ENCODE measurements around the gene PRDM15. TPM values are rescaled to one million over a fixed set of nuclear protein-coding genes. Genes with fewer than 3 reads are reported as not detected.

Gene PRDM15
- total and polyA plus RNA-seq, 4 donors = 1.2 to 5.7 (median 2.1) TPM

DNA sequence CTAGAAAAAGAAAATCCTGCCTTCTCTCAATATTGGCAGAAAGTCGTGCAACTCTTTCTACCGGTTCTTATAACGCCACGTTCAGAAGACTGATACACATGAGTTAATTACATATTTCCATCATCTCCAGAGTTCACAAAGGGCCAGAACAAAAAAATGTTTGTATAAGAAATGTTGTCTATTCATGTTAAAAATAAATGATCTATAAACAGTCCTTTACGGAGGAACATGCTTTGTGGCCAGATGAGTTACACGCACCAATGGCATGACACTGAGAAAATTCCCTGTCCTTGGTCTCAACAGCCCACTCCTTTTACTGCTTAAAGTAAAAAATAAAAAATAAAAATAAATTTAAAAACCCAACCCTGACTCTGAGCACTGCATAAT lies 45.2 kb upstream of the PRDM15 start:
- H3K9me3 ChIP-seq (ENCODE audit: control insufficient read depth in 4 of 4, low read length in 3 of 4) = no peaks in the 10 kb centered on the region
- H3K4me3 ChIP-seq (ENCODE audit: low read depth in 1 of 3, low read length in 3 of 3) = no peak overlapping the region
- H3K4me1 ChIP-seq (ENCODE audit: control insufficient read depth in 4 of 4, insufficient read depth in 4 of 4, low read length in 3 of 4) = peaks cover 5 to 31% (median 20%) of the 10 kb centered on the region in 4 donors
- no peak for DNase-seq (ENCODE audit: low spot score)
- H3K36me3 ChIP-seq (ENCODE audit: control insufficient read depth in 4 of 4, insufficient read depth in 3 of 4, low read depth in 1 of 4, low read length in 3 of 4) = peaks cover 0 to 2% (median 0%) of the 10 kb centered on the region in 4 donors
- WGBS = 35% methylated on average over 6 of the region's 6 CpGs
- no peaks in the 10 kb centered on the region for H3K27me3 ChIP-seq (ENCODE audit: control insufficient read depth in 4 of 4, insufficient read depth in 4 of 4, low read length in 3 of 4)
- peak overlapping the region in 1 of 2 donors; percentile 46 for H3K9ac ChIP-seq (ENCODE audit: low read depth in 1 of 2, low read length in 2 of 2)
- H3K27ac ChIP-seq (ENCODE audit: low read depth in 1 of 2, low read length in 2 of 2) = peak overlapping the region; percentile 47 to 84
- TF ChIP-seq, protein P1, sequence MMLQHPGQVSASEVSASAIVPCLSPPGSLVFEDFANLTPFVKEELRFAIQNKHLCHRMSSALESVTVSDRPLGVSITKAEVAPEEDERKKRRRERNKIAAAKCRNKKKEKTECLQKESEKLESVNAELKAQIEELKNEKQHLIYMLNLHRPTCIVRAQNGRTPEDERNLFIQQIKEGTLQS (IDR thresholded peaks at IDR 0.05) = no peak
- TF ChIP-seq RXRA (IDR thresholded peaks at IDR 0.05) = peak in 1 of 2 donors; percentile 9
- peak in 1 of 2 donors; percentile 2 for TF ChIP-seq RAD21 (IDR thresholded peaks at IDR 0.05)

DNA sequence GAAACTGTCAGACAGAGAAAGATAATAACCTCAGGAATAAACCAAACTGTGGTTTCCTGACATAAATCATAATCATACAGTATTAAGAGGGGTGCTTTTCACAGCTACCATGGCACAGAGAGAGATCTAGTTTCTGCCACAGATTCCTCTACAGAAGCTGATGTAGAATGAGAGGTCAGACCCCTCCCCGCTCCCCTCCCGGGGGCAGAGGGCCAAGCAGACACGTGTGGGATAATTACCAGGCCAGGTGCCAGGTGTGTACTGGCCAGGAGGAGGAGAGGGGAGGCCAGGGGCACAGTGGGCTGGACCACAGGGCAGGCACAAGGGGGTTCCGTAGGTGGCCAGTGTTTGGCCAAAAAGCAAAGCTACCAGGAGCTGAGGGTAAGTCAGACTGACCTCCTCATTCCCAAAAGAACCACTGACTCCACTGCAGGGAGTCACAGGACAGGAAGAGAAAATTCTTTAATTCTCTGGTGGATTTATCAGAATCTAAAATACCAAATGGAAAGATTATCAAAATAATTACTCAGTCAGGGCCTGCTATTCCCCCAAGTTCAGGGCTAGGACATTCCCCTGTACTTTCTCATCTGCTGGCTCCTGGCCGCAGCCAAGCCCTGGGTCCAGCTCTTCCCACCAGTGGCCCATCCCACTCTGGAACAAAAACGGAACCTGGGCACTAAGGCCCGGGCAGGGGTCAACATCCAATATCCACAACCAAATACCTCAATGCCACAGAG lies 44.7 kb upstream of the PRDM15 start:
- no peaks in the 10 kb centered on the region for H3K27me3 ChIP-seq (ENCODE audit: control insufficient read depth in 4 of 4, insufficient read depth in 4 of 4, low read length in 3 of 4)
- H3K4me1 ChIP-seq (ENCODE audit: control insufficient read depth in 4 of 4, insufficient read depth in 4 of 4, low read length in 3 of 4) = peaks cover 5 to 31% (median 20%) of the 10 kb centered on the region in 4 donors
- H3K27ac ChIP-seq (ENCODE audit: low read depth in 1 of 2, low read length in 2 of 2) = peak overlapping the region; percentile 47 to 84
- peak overlapping the region in 1 of 2 donors; percentile 65 for H3K9ac ChIP-seq (ENCODE audit: low read depth in 1 of 2, low read length in 2 of 2)
- H3K36me3 ChIP-seq (ENCODE audit: control insufficient read depth in 4 of 4, insufficient read depth in 3 of 4, low read depth in 1 of 4, low read length in 3 of 4) = peaks cover 0 to 4% (median under 1%) of the 10 kb centered on the region in 4 donors
- TF ChIP-seq RAD21 (IDR thresholded peaks at IDR 0.05) (peak in 1 of 2 donors; percentile 10), EGR1 (IDR thresholded peaks at IDR 0.05; ENCODE audit: low read depth in 2 of 2) (peak in 1 of 2 donors; percentile 13), RXRA (IDR thresholded peaks at IDR 0.05) (peak in 1 of 2 donors; percentile 56), HNF4A (conservative IDR thresholded peaks at IDR 0.05) (peak; percentile 7 to 50), SP1 (IDR thresholded peaks at IDR 0.05) (peak; percentile 36), NR2F2 (IDR thresholded peaks at IDR 0.05) (peak; percentile 19), YY1 (IDR thresholded peaks at IDR 0.05) (no peak)
- TF ChIP-seq, protein P2, sequence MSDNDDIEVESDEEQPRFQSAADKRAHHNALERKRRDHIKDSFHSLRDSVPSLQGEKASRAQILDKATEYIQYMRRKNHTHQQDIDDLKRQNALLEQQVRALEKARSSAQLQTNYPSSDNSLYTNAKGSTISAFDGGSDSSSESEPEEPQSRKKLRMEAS (IDR thresholded peaks at IDR 0.05) = no peak
- no peaks in the 10 kb centered on the region for H3K9me3 ChIP-seq (ENCODE audit: control insufficient read depth in 4 of 4, low read length in 3 of 4)
- no peak overlapping the region for H3K4me3 ChIP-seq (ENCODE audit: low read depth in 1 of 3, low read length in 3 of 3)
- 33% methylated on average over 7 of the region's 7 CpGs for WGBS
- DNase-seq (ENCODE audit: low spot score) = no peak

DNA sequence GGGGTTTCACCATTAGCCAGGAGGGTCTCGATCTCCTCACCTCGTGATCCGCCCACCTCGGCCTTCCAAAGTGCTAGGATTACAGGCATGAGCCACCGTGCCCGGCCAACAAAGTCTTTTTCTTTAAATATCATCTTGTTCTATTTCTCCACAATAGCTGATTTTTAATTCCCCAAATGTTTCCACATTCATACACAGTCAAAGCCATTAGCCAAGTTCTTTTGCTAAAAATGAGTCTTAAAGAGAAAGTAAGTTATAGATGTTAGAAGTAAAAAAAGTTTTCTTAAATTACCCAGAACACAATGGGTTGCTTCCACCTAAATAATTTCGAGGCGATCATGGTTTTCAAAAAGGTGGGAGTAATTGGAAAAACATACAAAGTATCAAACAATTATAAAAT lies 44.0 kb upstream of the PRDM15 start:
- Histone ChIP-seq H3K9ac (ENCODE audit: low read depth in 1 of 2, low read length in 2 of 2) (no peak overlapping the region), H3K36me3 (ENCODE audit: control insufficient read depth in 4 of 4, insufficient read depth in 3 of 4, low read depth in 1 of 4, low read length in 3 of 4) (peaks cover 0 to 4% (median under 1%) of the 10 kb centered on the region in 4 donors), H3K27ac (ENCODE audit: low read depth in 1 of 2, low read length in 2 of 2) (peak overlapping the region; percentile 47 to 84), H3K9me3 (ENCODE audit: control insufficient read depth in 4 of 4, low read length in 3 of 4) (no peaks in the 10 kb centered on the region), H3K4me1 (ENCODE audit: control insufficient read depth in 4 of 4, insufficient read depth in 4 of 4, low read length in 3 of 4) (peaks cover 3 to 29% (median 20%) of the 10 kb centered on the region in 4 donors), H3K27me3 (ENCODE audit: control insufficient read depth in 4 of 4, insufficient read depth in 4 of 4, low read length in 3 of 4) (no peaks in the 10 kb centered on the region), H3K4me3 (ENCODE audit: low read depth in 1 of 3, low read length in 3 of 3) (no peak overlapping the region)
- WGBS = 93% methylated on average over 8 of the region's 8 CpGs
- DNase-seq (ENCODE audit: low spot score) = no peak
- TF ChIP-seq RAD21 (IDR thresholded peaks at IDR 0.05) = no peak
- TF ChIP-seq, protein P2 (IDR thresholded peaks at IDR 0.05) = no peak
- TF ChIP-seq GABPA (IDR thresholded peaks at IDR 0.05 in 1 of 2, conservative IDR thresholded peaks at IDR 0.05 in 1 of 2) = no peak
- TF ChIP-seq FOXA2 (IDR thresholded peaks at IDR 0.05) = no peak
- TF ChIP-seq, protein P3, sequence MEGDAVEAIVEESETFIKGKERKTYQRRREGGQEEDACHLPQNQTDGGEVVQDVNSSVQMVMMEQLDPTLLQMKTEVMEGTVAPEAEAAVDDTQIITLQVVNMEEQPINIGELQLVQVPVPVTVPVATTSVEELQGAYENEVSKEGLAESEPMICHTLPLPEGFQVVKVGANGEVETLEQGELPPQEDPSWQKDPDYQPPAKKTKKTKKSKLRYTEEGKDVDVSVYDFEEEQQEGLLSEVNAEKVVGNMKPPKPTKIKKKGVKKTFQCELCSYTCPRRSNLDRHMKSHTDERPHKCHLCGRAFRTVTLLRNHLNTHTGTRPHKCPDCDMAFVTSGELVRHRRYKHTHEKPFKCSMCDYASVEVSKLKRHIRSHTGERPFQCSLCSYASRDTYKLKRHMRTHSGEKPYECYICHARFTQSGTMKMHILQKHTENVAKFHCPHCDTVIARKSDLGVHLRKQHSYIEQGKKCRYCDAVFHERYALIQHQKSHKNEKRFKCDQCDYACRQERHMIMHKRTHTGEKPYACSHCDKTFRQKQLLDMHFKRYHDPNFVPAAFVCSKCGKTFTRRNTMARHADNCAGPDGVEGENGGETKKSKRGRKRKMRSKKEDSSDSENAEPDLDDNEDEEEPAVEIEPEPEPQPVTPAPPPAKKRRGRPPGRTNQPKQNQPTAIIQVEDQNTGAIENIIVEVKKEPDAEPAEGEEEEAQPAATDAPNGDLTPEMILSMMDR (IDR thresholded peaks at IDR 0.05; ENCODE audit: low read depth, low read length, missing input control) = no peak
- no peak for TF ChIP-seq HNF4A (conservative IDR thresholded peaks at IDR 0.05)
- no peak for TF ChIP-seq RXRA (IDR thresholded peaks at IDR 0.05)
- TF ChIP-seq, protein P1 (IDR thresholded peaks at IDR 0.05) = no peak
- TF ChIP-seq HNF4G (IDR thresholded peaks at IDR 0.05) = no peak
- TF ChIP-seq TAF1 (conservative IDR thresholded peaks at IDR 0.05) = no peak
- TF ChIP-seq, protein P4, sequence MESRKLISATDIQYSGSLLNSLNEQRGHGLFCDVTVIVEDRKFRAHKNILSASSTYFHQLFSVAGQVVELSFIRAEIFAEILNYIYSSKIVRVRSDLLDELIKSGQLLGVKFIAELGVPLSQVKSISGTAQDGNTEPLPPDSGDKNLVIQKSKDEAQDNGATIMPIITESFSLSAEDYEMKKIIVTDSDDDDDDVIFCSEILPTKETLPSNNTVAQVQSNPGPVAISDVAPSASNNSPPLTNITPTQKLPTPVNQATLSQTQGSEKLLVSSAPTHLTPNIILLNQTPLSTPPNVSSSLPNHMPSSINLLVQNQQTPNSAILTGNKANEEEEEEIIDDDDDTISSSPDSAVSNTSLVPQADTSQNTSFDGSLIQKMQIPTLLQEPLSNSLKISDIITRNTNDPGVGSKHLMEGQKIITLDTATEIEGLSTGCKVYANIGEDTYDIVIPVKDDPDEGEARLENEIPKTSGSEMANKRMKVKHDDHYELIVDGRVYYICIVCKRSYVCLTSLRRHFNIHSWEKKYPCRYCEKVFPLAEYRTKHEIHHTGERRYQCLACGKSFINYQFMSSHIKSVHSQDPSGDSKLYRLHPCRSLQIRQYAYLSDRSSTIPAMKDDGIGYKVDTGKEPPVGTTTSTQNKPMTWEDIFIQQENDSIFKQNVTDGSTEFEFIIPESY (IDR thresholded peaks at IDR 0.05) = no peak
- TF ChIP-seq EGR1 (IDR thresholded peaks at IDR 0.05; ENCODE audit: low read depth in 2 of 2) = no peak
- no peak for TF ChIP-seq FOXA1 (IDR thresholded peaks at IDR 0.05)
- TF ChIP-seq YY1 (IDR thresholded peaks at IDR 0.05) = no peak
- TF ChIP-seq, protein P5, sequence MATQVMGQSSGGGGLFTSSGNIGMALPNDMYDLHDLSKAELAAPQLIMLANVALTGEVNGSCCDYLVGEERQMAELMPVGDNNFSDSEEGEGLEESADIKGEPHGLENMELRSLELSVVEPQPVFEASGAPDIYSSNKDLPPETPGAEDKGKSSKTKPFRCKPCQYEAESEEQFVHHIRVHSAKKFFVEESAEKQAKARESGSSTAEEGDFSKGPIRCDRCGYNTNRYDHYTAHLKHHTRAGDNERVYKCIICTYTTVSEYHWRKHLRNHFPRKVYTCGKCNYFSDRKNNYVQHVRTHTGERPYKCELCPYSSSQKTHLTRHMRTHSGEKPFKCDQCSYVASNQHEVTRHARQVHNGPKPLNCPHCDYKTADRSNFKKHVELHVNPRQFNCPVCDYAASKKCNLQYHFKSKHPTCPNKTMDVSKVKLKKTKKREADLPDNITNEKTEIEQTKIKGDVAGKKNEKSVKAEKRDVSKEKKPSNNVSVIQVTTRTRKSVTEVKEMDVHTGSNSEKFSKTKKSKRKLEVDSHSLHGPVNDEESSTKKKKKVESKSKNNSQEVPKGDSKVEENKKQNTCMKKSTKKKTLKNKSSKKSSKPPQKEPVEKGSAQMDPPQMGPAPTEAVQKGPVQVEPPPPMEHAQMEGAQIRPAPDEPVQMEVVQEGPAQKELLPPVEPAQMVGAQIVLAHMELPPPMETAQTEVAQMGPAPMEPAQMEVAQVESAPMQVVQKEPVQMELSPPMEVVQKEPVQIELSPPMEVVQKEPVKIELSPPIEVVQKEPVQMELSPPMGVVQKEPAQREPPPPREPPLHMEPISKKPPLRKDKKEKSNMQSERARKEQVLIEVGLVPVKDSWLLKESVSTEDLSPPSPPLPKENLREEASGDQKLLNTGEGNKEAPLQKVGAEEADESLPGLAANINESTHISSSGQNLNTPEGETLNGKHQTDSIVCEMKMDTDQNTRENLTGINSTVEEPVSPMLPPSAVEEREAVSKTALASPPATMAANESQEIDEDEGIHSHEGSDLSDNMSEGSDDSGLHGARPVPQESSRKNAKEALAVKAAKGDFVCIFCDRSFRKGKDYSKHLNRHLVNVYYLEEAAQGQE (IDR thresholded peaks at IDR 0.05) = no peak
- no peak for TF ChIP-seq SP1 (IDR thresholded peaks at IDR 0.05)
- no peak for TF ChIP-seq JUND (IDR thresholded peaks at IDR 0.05)

Measured in liver (tissue), 9 donors.